ENCODE data around the gene RAB11FIP2.

GRCh38 chr10:117980755-117981702 lies 65.7 kb downstream of the RAB11FIP2 start:
- TF ChIP-seq, protein P1, sequence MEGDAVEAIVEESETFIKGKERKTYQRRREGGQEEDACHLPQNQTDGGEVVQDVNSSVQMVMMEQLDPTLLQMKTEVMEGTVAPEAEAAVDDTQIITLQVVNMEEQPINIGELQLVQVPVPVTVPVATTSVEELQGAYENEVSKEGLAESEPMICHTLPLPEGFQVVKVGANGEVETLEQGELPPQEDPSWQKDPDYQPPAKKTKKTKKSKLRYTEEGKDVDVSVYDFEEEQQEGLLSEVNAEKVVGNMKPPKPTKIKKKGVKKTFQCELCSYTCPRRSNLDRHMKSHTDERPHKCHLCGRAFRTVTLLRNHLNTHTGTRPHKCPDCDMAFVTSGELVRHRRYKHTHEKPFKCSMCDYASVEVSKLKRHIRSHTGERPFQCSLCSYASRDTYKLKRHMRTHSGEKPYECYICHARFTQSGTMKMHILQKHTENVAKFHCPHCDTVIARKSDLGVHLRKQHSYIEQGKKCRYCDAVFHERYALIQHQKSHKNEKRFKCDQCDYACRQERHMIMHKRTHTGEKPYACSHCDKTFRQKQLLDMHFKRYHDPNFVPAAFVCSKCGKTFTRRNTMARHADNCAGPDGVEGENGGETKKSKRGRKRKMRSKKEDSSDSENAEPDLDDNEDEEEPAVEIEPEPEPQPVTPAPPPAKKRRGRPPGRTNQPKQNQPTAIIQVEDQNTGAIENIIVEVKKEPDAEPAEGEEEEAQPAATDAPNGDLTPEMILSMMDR (IDR thresholded peaks at IDR 0.05): no peak
- no peak for TF ChIP-seq POLR2AphosphoS5 (IDR thresholded peaks at IDR 0.05; ENCODE audit: low read depth, low read length)
- TF ChIP-seq NRF1 (IDR thresholded peaks at IDR 0.05; ENCODE audit: low read depth, low read length): no peak
- TF ChIP-seq, protein P2, sequence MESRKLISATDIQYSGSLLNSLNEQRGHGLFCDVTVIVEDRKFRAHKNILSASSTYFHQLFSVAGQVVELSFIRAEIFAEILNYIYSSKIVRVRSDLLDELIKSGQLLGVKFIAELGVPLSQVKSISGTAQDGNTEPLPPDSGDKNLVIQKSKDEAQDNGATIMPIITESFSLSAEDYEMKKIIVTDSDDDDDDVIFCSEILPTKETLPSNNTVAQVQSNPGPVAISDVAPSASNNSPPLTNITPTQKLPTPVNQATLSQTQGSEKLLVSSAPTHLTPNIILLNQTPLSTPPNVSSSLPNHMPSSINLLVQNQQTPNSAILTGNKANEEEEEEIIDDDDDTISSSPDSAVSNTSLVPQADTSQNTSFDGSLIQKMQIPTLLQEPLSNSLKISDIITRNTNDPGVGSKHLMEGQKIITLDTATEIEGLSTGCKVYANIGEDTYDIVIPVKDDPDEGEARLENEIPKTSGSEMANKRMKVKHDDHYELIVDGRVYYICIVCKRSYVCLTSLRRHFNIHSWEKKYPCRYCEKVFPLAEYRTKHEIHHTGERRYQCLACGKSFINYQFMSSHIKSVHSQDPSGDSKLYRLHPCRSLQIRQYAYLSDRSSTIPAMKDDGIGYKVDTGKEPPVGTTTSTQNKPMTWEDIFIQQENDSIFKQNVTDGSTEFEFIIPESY (IDR thresholded peaks at IDR 0.05; ENCODE audit: borderline replicate concordance, low read depth): no peak
- no peak for TF ChIP-seq MEF2A (IDR thresholded peaks at IDR 0.05; ENCODE audit: borderline replicate concordance, low read depth)
- no peak for TF ChIP-seq EZH2phosphoT487 (IDR thresholded peaks at IDR 0.05; ENCODE audit: borderline replicate concordance, low read depth)
- TF ChIP-seq, protein P3, sequence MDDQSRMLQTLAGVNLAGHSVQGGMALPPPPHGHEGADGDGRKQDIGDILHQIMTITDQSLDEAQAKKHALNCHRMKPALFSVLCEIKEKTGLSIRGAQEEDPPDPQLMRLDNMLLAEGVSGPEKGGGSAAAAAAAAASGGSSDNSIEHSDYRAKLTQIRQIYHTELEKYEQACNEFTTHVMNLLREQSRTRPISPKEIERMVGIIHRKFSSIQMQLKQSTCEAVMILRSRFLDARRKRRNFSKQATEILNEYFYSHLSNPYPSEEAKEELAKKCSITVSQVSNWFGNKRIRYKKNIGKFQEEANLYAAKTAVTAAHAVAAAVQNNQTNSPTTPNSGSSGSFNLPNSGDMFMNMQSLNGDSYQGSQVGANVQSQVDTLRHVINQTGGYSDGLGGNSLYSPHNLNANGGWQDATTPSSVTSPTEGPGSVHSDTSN (IDR thresholded peaks at IDR 0.05): no peak
